B cell (primary cell): ENCODE results near the gene TUBA8. TPM values are rescaled to one million over a fixed set of nuclear protein-coding genes. Genes with fewer than 3 reads are reported as not detected.

Experiments
- ATAC-seq: fragments of 200-7000 bp; cut with Tn5 transposase; one replicate; pipeline ENCODE4 v1.10.0; 2021; ENCODE audit warnings: low read depth, mild to moderate bottlenecking, moderate number of reproducible peaks, moderate library complexity
- CTCF ChIA-PET: fragments of 350-600 bp; sonication (Branson Sonifier 250); formaldehyde crosslinking; loops from one replicate; lab custom pipeline; 2021; ENCODE audit warnings: antibody characterized with exemption, inconsistent platforms; lab: Charles Lee
- POLR2A ChIA-PET: fragments of 350-600 bp; sonication (Branson Sonifier 250); formaldehyde crosslinking; loops from one replicate; lab custom pipeline; 2021; ENCODE audit warnings: antibody characterized with exemption; lab: Charles Lee
- DNase-seq: peaks from one replicate; pipeline ENCODE4 v3.0.0; 2013
- H2AFZ ChIP-seq: 2 replicates; pipeline ENCODE4 v1.6.1; 2012; ENCODE audit warnings: mild to moderate bottlenecking, low read depth, low read length; ENCODE audit not compliant: insufficient read depth, poor library complexity, severe bottlenecking
- H3K27ac ChIP-seq, 2 donors: 1 replicate in 1 of 2; 2 replicates in 1 of 2; pipeline ENCODE4 v1.5.1; 2012 to 2013; ENCODE audit warnings: low read length in 2 of 2, mild to moderate bottlenecking in 2 of 2, moderate library complexity in 1 of 2
- H3K27me3 ChIP-seq, 4 experiments: fragments of 200-600 bp in 1 of 4; sonication (generic) in 1 of 4; replicated peaks in 1 of 4; 1 replicate in 2 of 4; 2 replicates in 2 of 4; pipeline versions ENCODE4 v1.6.1 to v1.7.0; 2013 to 2016; ENCODE audit warnings: low read length in 3 of 4, mild to moderate bottlenecking in 2 of 4, mixed read lengths in 1 of 4, moderate library complexity in 1 of 4; ENCODE audit not compliant: insufficient read depth in 4 of 4, control insufficient read depth in 3 of 4; ENCODE audit errors: control extremely low read depth in 1 of 4
- H3K36me3 ChIP-seq, 2 experiments: replicated peaks in 1 of 2; 1 replicate in 1 of 2; 2 replicates in 1 of 2; pipeline versions ENCODE4 v1.6.1 to v1.7.1; 2013; ENCODE audit warnings: low read length in 1 of 2; ENCODE audit not compliant: insufficient read depth in 2 of 2, control insufficient read depth in 1 of 2; ENCODE audit errors: control extremely low read depth in 1 of 2, extremely low read depth in 1 of 2
- H3K4me1 ChIP-seq, 2 donors: fragments of 200-600 bp in 1 of 2; sonication (generic) in 1 of 2; 1 replicate in 1 of 2; 2 replicates in 1 of 2; pipeline versions ENCODE4 v1.5.1 to v1.6.1; 2013 to 2017; ENCODE audit warnings: low read length in 2 of 2; ENCODE audit not compliant: control insufficient read depth in 2 of 2, insufficient read depth in 2 of 2
- H3K4me2 ChIP-seq: replicated peaks from 2 replicates; pipeline ENCODE3; 2012; ENCODE audit warnings: mild to moderate bottlenecking, low read depth, low read length; ENCODE audit not compliant: poor library complexity, severe bottlenecking
- H3K4me3 ChIP-seq, 5 experiments: fragments of 200-600 bp in 1 of 5; sonication (generic) in 1 of 5; 1 replicate in 3 of 5; 2 replicates in 2 of 5; pipeline versions ENCODE4 v1.5.1 to v1.7.0; 2011 to 2016; ENCODE audit warnings: low read length in 4 of 5, mild to moderate bottlenecking in 4 of 5, low read depth in 2 of 5, control low read depth in 1 of 5, moderate library complexity in 1 of 5; ENCODE audit not compliant: insufficient read depth in 1 of 5; ENCODE audit errors: control extremely low read depth in 1 of 5, extremely low read depth in 1 of 5
- H3K79me2 ChIP-seq: fragments of 200-600 bp; sonication (generic); one replicate; pipeline ENCODE4 v1.6.0; 2016; ENCODE audit warnings: low read length; ENCODE audit not compliant: control insufficient read depth, insufficient read depth
- H3K9ac ChIP-seq: fragments of 200-600 bp; sonication (generic); 2 replicates; pipeline ENCODE4 v1.6.1; 2017; ENCODE audit warnings: mild to moderate bottlenecking, low read length, moderate library complexity
- H3K9me3 ChIP-seq, 3 donors: one replicate each; pipeline versions ENCODE4 v1.6.1 to v1.7.1; 2013; ENCODE audit warnings: low read length in 2 of 3; ENCODE audit not compliant: control insufficient read depth in 2 of 3, insufficient read depth in 1 of 3; ENCODE audit errors: control extremely low read depth in 1 of 3
- H4K20me1 ChIP-seq: 2 replicates; pipeline ENCODE4 v1.6.0; 2012; ENCODE audit warnings: mild to moderate bottlenecking, low read length; ENCODE audit not compliant: insufficient read depth, control insufficient read depth, poor library complexity, severe bottlenecking
- H3K27ac Mint-ChIP-seq: one replicate; pipeline ENCODE4 v1.8.0; 2021; ENCODE audit warnings: mixed read lengths
- H3K27me3 Mint-ChIP-seq: one replicate; pipeline ENCODE4 v1.8.0; 2021; ENCODE audit warnings: mixed read lengths
- H3K4me1 Mint-ChIP-seq: one replicate; pipeline ENCODE4 v1.8.0; 2021; ENCODE audit warnings: mixed read lengths
- H3K4me3 Mint-ChIP-seq: one replicate; pipeline ENCODE4 v1.8.0; 2021; ENCODE audit warnings: mixed read lengths
- H3K9me3 Mint-ChIP-seq: one replicate; pipeline ENCODE4 v1.8.0; 2022; ENCODE audit warnings: mixed read lengths; ENCODE audit not compliant: insufficient read depth
- CTCF ChIP-seq: fragments of 200-600 bp; IDR thresholded peaks from one replicate; pipeline ENCODE4 v1.8.0; 2022; ENCODE audit warnings: antibody characterized with exemption, mild to moderate bottlenecking
- EZH2 ChIP-seq: IDR thresholded peaks from 2 replicates; pipeline ENCODE4 v1.6.1; 2012; ENCODE audit warnings: borderline replicate concordance, low read depth, mild to moderate bottlenecking, moderate library complexity, low read length; ENCODE audit not compliant: insufficient read depth, poor library complexity, severe bottlenecking
- WGBS: methylation state at CpG from one replicate; pipeline ENCODE4 v1.1.5; 2013; ENCODE audit warnings: missing lambda C conversion rate; ENCODE audit not compliant: insufficient coverage; 5-methylcytosine and 5-hydroxymethylcytosine counted together
- intact Hi-C: fragments of 100-400 bp; cut with micrococcal nuclease; formaldehyde crosslinking; loops from one replicate; pipeline ENCODE4 v1.10.0; 2022
- polyA plus RNA-seq: library from polyadenylated mRNA; depleted of rRNA; stranded (reverse); fragments of >200 nt; gene quantifications from 2 replicates; pipeline ENCODE4 v1.2.3, GENCODE V29; 2012
- total RNA-seq, 2 donors: library from RNA; stranded (reverse); fragments of 120-200 nt in 1 of 2; gene quantifications; 1 replicate in 1 of 2; 2 replicates in 1 of 2; pipeline versions ENCODE4 v1.2.3 to v1.2.4, GENCODE V29; 2013 to 2022

TUBA8 gene
- total and polyA plus RNA-seq, 2 donors (not counting 1 experiment from before 2014, with no cell fraction given): 1.8 to 3.4 TPM

- Histone ChIP-seq H2AFZ (no peak overlapping the region), H3K9me3 (peaks cover 0 to 6% (median 0%) of the 10 kb centered on the region in 3 donors), H3K4me1 (peaks cover 0 to 2% of the 10 kb centered on the region in 2 donors), H3K9ac (no peak overlapping the region), H3K4me2 (no peak overlapping the region), H3K27me3 (no peaks in the 10 kb centered on the region), H3K4me3 (no peak overlapping the region), H4K20me1 (no peaks in the 10 kb centered on the region), H3K79me2 (no peaks in the 10 kb centered on the region), H3K36me3 (no peaks in the 10 kb centered on the region), H3K27ac (no peak overlapping the region)
- intact Hi-C loops: no loop called here
- ChIA-PET CTCF (no interaction called here), POLR2A (no interaction called here)
- DNase-seq: no peak
- Mint-ChIP-seq H3K27me3 (no peaks in the 10 kb centered on the region), H3K27ac (no peak overlapping the region), H3K4me3 (no peak overlapping the region), H3K4me1 (no peaks in the 10 kb centered on the region), H3K9me3 (no peaks in the 10 kb centered on the region)
- no peak for TF ChIP-seq EZH2
- TF ChIP-seq CTCF: no peak
- no peak for ATAC-seq
Observed at GRCh38 chr22:18144105-18144504, 33.5 kb downstream of the TUBA8 start.

DNA sequence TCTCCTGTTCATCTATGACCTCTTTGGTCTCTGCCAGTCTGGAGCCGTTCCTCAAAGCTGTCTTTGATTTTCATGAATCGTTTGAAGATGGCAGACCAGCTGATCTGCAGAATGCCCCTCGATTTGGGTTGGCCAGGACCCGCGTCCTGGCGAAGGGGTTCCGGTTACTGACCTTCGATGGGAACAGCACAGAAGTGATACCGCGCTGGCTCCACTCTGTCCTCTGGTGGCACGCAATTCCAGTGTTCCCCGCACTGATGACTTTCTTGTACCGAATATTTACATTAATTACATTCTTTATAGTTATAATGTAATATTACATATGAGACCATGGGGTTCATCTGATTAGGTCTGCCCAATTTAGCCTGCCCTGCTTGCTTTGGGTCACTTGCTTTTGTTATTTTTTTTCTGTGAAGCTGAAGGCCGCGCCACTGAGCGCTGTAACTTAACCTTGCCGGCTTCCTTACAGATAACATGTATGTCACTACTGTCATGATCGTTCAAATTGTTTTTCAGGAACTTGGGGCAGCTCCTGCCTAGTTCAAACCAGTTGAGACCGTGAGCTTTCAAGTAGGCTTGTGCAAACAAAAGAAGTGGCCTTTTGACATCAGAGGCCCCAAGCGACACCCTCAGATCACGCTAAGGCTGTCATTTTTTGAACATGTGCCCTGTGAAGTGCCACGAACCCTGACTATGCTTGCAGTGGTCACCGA lies 35.2 kb downstream of the TUBA8 start:
- peaks cover 11% of the 10 kb centered on the region for H3K4me1 Mint-ChIP-seq
- Histone ChIP-seq H2AFZ (no peak overlapping the region), H4K20me1 (no peaks in the 10 kb centered on the region), H3K4me3 (no peak overlapping the region), H3K4me1 (peaks cover 6 to 14% of the 10 kb centered on the region in 2 donors), H3K9ac (no peak overlapping the region), H3K27ac (no peak overlapping the region), H3K9me3 (peaks cover 0 to 6% (median 0%) of the 10 kb centered on the region in 3 donors), H3K4me2 (no peak overlapping the region), H3K27me3 (no peaks in the 10 kb centered on the region), H3K79me2 (no peaks in the 10 kb centered on the region), H3K36me3 (no peaks in the 10 kb centered on the region)
- no peaks in the 10 kb centered on the region for H3K9me3 Mint-ChIP-seq
- CTCF ChIA-PET: no interaction called here
- DNase-seq (no peak), ATAC-seq (no peak)
- intact Hi-C loops: no loop called here
- WGBS: 93% methylated on average over 15 of the region's 23 CpGs
- no peaks in the 10 kb centered on the region for H3K27me3 Mint-ChIP-seq
- no peak overlapping the region for H3K4me3 Mint-ChIP-seq
- POLR2A ChIA-PET: no interaction called here
- no peak overlapping the region for H3K27ac Mint-ChIP-seq
- TF ChIP-seq EZH2 (no peak), CTCF (no peak)
